ACHN (cell line): ENCODE results near the gene PDSS2.
"Not testable (repeated sequence)": the region's sequence is repeated elsewhere in the genome, so short reads cannot be mapped to it uniquely, and the experiment has no call there.

Experiments used
- DNase-seq: peaks from one replicate; pipeline ENCODE4 v3.0.0-alpha.2; 2015
- in situ Hi-C: cut with HindIII; loops from 2 replicates; pipeline ENCODE4 v1.10.0; 2017; ENCODE audit warnings: low sequenced_read_pairs, low pct_ligation_motif_present, low pct_unique_long_range_greater_than_20kb

PDSS2 gene

GRCh38 chr6:107479089-107479690 lies 19.8 kb upstream of the PDSS2 start:
- DNase-seq, result no peak
- in situ Hi-C loops, result no loop called here

- DNase-seq, in situ Hi-C loops: not testable (repeated sequence)
These were observed 16.5 kb upstream of the PDSS2 start for GRCh38 chr6:107475826-107476225.

- DNase-seq, in situ Hi-C loops: not testable (repeated sequence)
These were observed 16.0 kb upstream of the PDSS2 start for GRCh38 chr6:107475360-107475759.

- in situ Hi-C loops, result no loop called here
- no peak for DNase-seq
These were observed 14.3 kb upstream of the PDSS2 start for GRCh38 chr6:107473660-107474059.

- no peak for DNase-seq
- in situ Hi-C loops, result no loop called here
These were observed 11.0 kb upstream of the PDSS2 start for GRCh38 chr6:107470364-107470763.

GRCh38 chr6:107466062-107466461 lies 6.7 kb upstream of the PDSS2 start:
- in situ Hi-C loops, result no loop called here
- no peak for DNase-seq

GRCh38 chr6:107460083-107460631 lies 793 bp upstream of the PDSS2 start:
- in situ Hi-C loops, result no loop called here
- DNase-seq, result peak; percentile 20

GRCh38 chr6:107458672-107459282 lies 587 bp downstream of the PDSS2 start:
- in situ Hi-C loops, result no loop called here
- peak; percentile 29 for DNase-seq

- DNase-seq, result no peak
- in situ Hi-C loops, result no loop called here
These were observed 10.6 kb downstream of the PDSS2 start for GRCh38 chr6:107448776-107449175.

- in situ Hi-C loops, result no loop called here
- DNase-seq, result no peak
These were observed 11.6 kb downstream of the PDSS2 start for GRCh38 chr6:107447663-107448216.

GRCh38 chr6:107444277-107444676 lies 15.1 kb downstream of the PDSS2 start:
- no peak for DNase-seq
- in situ Hi-C loops, result no loop called here

- in situ Hi-C loops, result no loop called here
- no peak for DNase-seq
These were observed 15.6 kb downstream of the PDSS2 start for GRCh38 chr6:107443608-107444267.

- in situ Hi-C loops, result no loop called here
- no peak for DNase-seq
These were observed 16.3 kb downstream of the PDSS2 start for GRCh38 chr6:107442938-107443607.

- in situ Hi-C loops, result no loop called here
These were observed 17.7 kb downstream of the PDSS2 start for GRCh38 chr6:107441682-107442081.

GRCh38 chr6:107440936-107441335 lies 18.4 kb downstream of the PDSS2 start:
- DNase-seq, result no peak
- in situ Hi-C loops, result no loop called here

More at GRCh38 chr6:107441682-107442081, 17.7 kb downstream of the PDSS2 start:
- DNase-seq, result no peak

GRCh38 chr6:107439406-107439805 lies 20.0 kb downstream of the PDSS2 start:
- no peak for DNase-seq
- in situ Hi-C loops, result no loop called here

GRCh38 chr6:107437691-107438090 lies 21.7 kb downstream of the PDSS2 start:
- in situ Hi-C loops, result no loop called here
- no peak for DNase-seq

- in situ Hi-C loops, result no loop called here
- no peak for DNase-seq
These were observed 22.5 kb downstream of the PDSS2 start for GRCh38 chr6:107436881-107437280.

GRCh38 chr6:107435798-107436197 lies 23.6 kb downstream of the PDSS2 start:
- DNase-seq, result no peak
- in situ Hi-C loops, result no loop called here
